Measurements from ENCODE around the gene CACNA1C.

Gene CACNA1C

DNA sequence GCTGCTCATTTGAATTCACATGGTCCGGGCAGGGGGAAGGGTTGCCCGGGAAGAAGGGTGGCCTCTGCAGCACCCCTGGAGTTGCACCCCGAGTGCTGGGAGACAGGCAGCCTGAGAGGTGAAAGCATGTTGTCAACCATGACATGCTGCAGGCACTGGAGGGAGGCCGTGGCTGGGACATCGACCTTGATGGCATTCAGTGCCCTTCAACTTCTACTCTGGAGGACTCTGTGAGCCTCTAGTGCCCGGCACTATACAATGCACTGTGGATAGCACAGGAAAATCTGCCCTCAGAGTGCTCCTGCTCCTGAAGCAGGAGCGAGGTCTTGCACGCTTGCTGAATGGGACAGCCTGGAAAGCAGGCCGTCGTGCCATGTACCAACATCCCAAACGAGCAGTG lies 382.7 kb downstream of the CACNA1C start:
- H3K36me3 ChIP-seq (replicated peaks), result no peaks in the 10 kb centered on the region
- H3K4me3 ChIP-seq (ENCODE audit: low read depth, low read length), result no peak overlapping the region
- H3K27me3 ChIP-seq (replicated peaks), result no peaks in the 10 kb centered on the region
- no peak for DNase-seq
- TF ChIP-seq, protein P1, sequence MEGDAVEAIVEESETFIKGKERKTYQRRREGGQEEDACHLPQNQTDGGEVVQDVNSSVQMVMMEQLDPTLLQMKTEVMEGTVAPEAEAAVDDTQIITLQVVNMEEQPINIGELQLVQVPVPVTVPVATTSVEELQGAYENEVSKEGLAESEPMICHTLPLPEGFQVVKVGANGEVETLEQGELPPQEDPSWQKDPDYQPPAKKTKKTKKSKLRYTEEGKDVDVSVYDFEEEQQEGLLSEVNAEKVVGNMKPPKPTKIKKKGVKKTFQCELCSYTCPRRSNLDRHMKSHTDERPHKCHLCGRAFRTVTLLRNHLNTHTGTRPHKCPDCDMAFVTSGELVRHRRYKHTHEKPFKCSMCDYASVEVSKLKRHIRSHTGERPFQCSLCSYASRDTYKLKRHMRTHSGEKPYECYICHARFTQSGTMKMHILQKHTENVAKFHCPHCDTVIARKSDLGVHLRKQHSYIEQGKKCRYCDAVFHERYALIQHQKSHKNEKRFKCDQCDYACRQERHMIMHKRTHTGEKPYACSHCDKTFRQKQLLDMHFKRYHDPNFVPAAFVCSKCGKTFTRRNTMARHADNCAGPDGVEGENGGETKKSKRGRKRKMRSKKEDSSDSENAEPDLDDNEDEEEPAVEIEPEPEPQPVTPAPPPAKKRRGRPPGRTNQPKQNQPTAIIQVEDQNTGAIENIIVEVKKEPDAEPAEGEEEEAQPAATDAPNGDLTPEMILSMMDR (IDR thresholded peaks at IDR 0.05; ENCODE audit: low read depth, low read length, missing control alignments), result no peak
- H3K27ac ChIP-seq, result no peak overlapping the region
- in situ Hi-C loops (cut with HindIII; ENCODE audit: low pct_ligation_motif_present, low sequenced_read_pairs), result no loop called here

GRCh38 chr12:2439332-2440100 lies 386.7 kb downstream of the CACNA1C start:
- Histone ChIP-seq H3K4me3 (ENCODE audit: low read depth, low read length) (no peak overlapping the region), H3K27me3 (replicated peaks) (no peaks in the 10 kb centered on the region), H3K36me3 (replicated peaks) (no peaks in the 10 kb centered on the region), H3K27ac (no peak overlapping the region)
- DNase-seq, result no peak
- in situ Hi-C loops (cut with HindIII; ENCODE audit: low pct_ligation_motif_present, low sequenced_read_pairs), result no loop called here
- TF ChIP-seq, protein P1 (IDR thresholded peaks at IDR 0.05; ENCODE audit: low read depth, low read length, missing control alignments), result no peak

DNA sequence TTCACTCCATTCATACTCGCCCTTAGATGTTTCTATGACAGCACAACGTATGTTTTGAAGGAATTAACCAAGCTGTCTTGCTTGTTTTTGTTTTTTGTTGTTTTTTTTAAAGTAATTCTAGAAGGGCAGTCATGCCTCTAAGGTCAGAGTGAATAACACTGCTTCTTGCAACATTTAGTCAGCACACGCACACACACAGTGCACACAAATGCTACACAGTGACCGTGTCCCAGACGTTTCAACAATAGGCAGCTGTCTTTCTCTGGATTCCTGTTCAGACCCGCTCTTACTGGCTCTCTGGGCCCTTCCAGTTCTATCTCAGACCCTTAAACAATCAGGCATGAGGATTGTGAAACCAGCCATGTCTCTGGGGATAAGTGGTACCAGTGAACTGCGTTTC lies 391.0 kb downstream of the CACNA1C start:
- TF ChIP-seq, protein P1 (IDR thresholded peaks at IDR 0.05; ENCODE audit: low read depth, low read length, missing control alignments), result no peak

GRCh38 chr12:2445968-2446367 lies 393.2 kb downstream of the CACNA1C start:
- TF ChIP-seq, protein P1 (IDR thresholded peaks at IDR 0.05; ENCODE audit: low read depth, low read length, missing control alignments), result no peak
- no peak for DNase-seq
- in situ Hi-C loops (cut with HindIII; ENCODE audit: low pct_ligation_motif_present, low sequenced_read_pairs), result no loop called here
- no peaks in the 10 kb centered on the region for H3K36me3 ChIP-seq (replicated peaks)
- no peak overlapping the region for H3K4me3 ChIP-seq (ENCODE audit: low read depth, low read length)
- no peak overlapping the region for H3K27ac ChIP-seq
- no peaks in the 10 kb centered on the region for H3K27me3 ChIP-seq (replicated peaks)

More for the DNA sequence above, 391.0 kb downstream of the CACNA1C start:
- Histone ChIP-seq H3K36me3 (replicated peaks) (no peaks in the 10 kb centered on the region), H3K4me3 (ENCODE audit: low read depth, low read length) (no peak overlapping the region), H3K27ac (no peak overlapping the region), H3K27me3 (replicated peaks) (no peaks in the 10 kb centered on the region)
- in situ Hi-C loops (cut with HindIII; ENCODE audit: low pct_ligation_motif_present, low sequenced_read_pairs), result no loop called here
- DNase-seq, result no peak

DNA sequence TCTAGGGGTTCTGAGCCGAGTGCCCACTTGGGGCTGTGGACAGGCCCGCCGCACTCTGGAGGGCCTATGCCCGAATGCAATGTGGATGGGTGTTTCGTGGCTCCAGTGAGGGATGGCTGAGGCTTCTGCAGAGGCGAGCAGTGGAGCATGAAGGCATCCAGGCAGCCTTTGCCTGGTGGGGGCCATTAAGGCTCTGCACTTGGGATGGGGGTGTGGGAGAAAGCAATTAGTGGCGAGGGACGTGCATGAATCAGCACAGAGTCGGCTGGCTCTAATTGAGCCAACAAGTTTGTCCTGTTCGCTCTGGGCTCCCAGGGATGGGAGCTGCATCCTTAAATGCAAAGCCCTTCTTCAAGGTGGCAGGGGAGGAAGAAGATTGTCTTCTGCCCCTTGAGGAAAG lies 395.1 kb downstream of the CACNA1C start:
- TF ChIP-seq, protein P1 (IDR thresholded peaks at IDR 0.05; ENCODE audit: low read depth, low read length, missing control alignments), result no peak
- H3K27me3 ChIP-seq (replicated peaks), result no peaks in the 10 kb centered on the region
- H3K27ac ChIP-seq, result no peak overlapping the region
- DNase-seq, result no peak
- H3K36me3 ChIP-seq (replicated peaks), result no peaks in the 10 kb centered on the region
- in situ Hi-C loops (cut with HindIII; ENCODE audit: low pct_ligation_motif_present, low sequenced_read_pairs), result no loop called here
- no peak overlapping the region for H3K4me3 ChIP-seq (ENCODE audit: low read depth, low read length)

GRCh38 chr12:2449586-2449985 lies 396.8 kb downstream of the CACNA1C start:
- TF ChIP-seq, protein P1 (IDR thresholded peaks at IDR 0.05; ENCODE audit: low read depth, low read length, missing control alignments), result no peak
- H3K27ac ChIP-seq, result no peak overlapping the region
- in situ Hi-C loops (cut with HindIII; ENCODE audit: low pct_ligation_motif_present, low sequenced_read_pairs), result no loop called here

More at GRCh38 chr12:2449586-2449985, 396.8 kb downstream of the CACNA1C start:
- H3K36me3 ChIP-seq (replicated peaks), result no peaks in the 10 kb centered on the region
- no peak overlapping the region for H3K4me3 ChIP-seq (ENCODE audit: low read depth, low read length)
- H3K27me3 ChIP-seq (replicated peaks), result no peaks in the 10 kb centered on the region
- no peak for DNase-seq

Data from brain microvascular endothelial cell (primary cell).